Small intestine (tissue), 7 donors: ENCODE measurements around the gene RASGRP2. TPM values are rescaled to one million over a fixed set of nuclear protein-coding genes. Genes with fewer than 3 reads are reported as not detected.

Experiments
- DNase-seq, 2 donors: peaks; one replicate each; pipeline versions ENCODE4 v3.0.0 to v3.0.0-alpha.2; 2013
- FAIRE-seq: peaks from 2 replicates; lab custom pipeline; 2012; peaks lifted over from hg19 to GRCh38; lab: Jason Lieb, UNC
- H3K27ac ChIP-seq, 3 donors: one replicate each; pipeline ENCODE4 v1.5.1; 2013; ENCODE audit warnings: low read length in 2 of 3, mild to moderate bottlenecking in 2 of 3, control low read depth in 1 of 3, inconsistent platforms in 1 of 3, low read depth in 1 of 3, moderate library complexity in 1 of 3
- H3K27me3 ChIP-seq, 3 donors: one replicate each; pipeline ENCODE4 v1.6.1; 2013; ENCODE audit warnings: low read length in 3 of 3, inconsistent platforms in 1 of 3; ENCODE audit not compliant: control insufficient read depth in 3 of 3, insufficient read depth in 3 of 3
- H3K36me3 ChIP-seq, 3 donors: one replicate each; pipeline ENCODE4 v1.6.1; 2013; ENCODE audit warnings: low read length in 3 of 3, inconsistent platforms in 1 of 3, low read depth in 1 of 3, mild to moderate bottlenecking in 1 of 3, moderate library complexity in 1 of 3; ENCODE audit not compliant: control insufficient read depth in 3 of 3, insufficient read depth in 2 of 3
- H3K4me1 ChIP-seq, 3 donors: one replicate each; pipeline ENCODE4 v1.6.1; 2013; ENCODE audit warnings: low read length in 2 of 3, inconsistent platforms in 1 of 3, low read depth in 1 of 3, mild to moderate bottlenecking in 1 of 3, moderate library complexity in 1 of 3; ENCODE audit not compliant: control insufficient read depth in 3 of 3, insufficient read depth in 2 of 3
- H3K4me3 ChIP-seq, 3 donors: one replicate each; pipeline ENCODE4 v1.5.1; 2013; ENCODE audit warnings: low read length in 3 of 3, control low read depth in 1 of 3, inconsistent platforms in 1 of 3, low read depth in 1 of 3, mild to moderate bottlenecking in 1 of 3, moderate library complexity in 1 of 3
- H3K9me3 ChIP-seq, 2 donors: one replicate each; pipeline ENCODE4 v1.6.1; 2013; ENCODE audit warnings: low read depth in 1 of 2, low read length in 1 of 2; ENCODE audit not compliant: control insufficient read depth in 2 of 2, insufficient read depth in 1 of 2
- WGBS, 3 donors: extraction: QIAGEN DNeasy Blood & Tissue Kit; methylation state at CpG; one replicate each; pipeline ENCODE4 v1.1.7; 2013; 5-methylcytosine and 5-hydroxymethylcytosine counted together
- polyA plus RNA-seq, 4 donors: library from polyadenylated mRNA; stranded (reverse) in 3 of 4; unstranded in 1 of 4; fragments of 200-250 nt in 3 of 4; fragments of 120-200 nt in 1 of 4; gene quantifications; one replicate each; pipeline versions ENCODE4 v1.2.1 to v1.2.3, GENCODE V29; 2013
- donor health status: healthy with polysubstance abuse.
- donor health status: control.
- donor health status: control.
- donor health status: Bipolar disorder and iron deficiency.
- donor health status: healthy.

RASGRP2 gene
- polyA plus RNA-seq, 4 donors: 2.9 to 14.6 (median 4.1) TPM

GRCh38 chr11:64742087-64742888, 1.7 kb downstream of the RASGRP2 start:
- H3K4me3 ChIP-seq: peak overlapping the region; percentile 32 to 64 (median 42)
- FAIRE-seq: no peak
- H3K36me3 ChIP-seq: peaks cover 0 to 3% (median 0%) of the 10 kb centered on the region in 3 donors
- no peaks in the 10 kb centered on the region for H3K9me3 ChIP-seq
- no peak overlapping the region for H3K27ac ChIP-seq
- peaks cover 0 to 77% (median 0%) of the 10 kb centered on the region in 3 donors for H3K27me3 ChIP-seq
- WGBS, 3 donors: 3 to 8% (median 7%) methylated on average over 50 to 54 of the region's 54 CpGs
- peak; percentile 29 to 80 for DNase-seq
- peaks cover 0 to 34% (median 0%) of the 10 kb centered on the region in 3 donors for H3K4me1 ChIP-seq

- Histone ChIP-seq H3K27me3 (peaks cover 0 to 73% (median 0%) of the 10 kb centered on the region in 3 donors), H3K36me3 (peaks cover 0 to 3% (median 0%) of the 10 kb centered on the region in 3 donors), H3K4me1 (peaks cover 0 to 34% (median 0%) of the 10 kb centered on the region in 3 donors), H3K27ac (no peak overlapping the region), H3K9me3 (no peaks in the 10 kb centered on the region), H3K4me3 (peak overlapping the region in 1 of 3 donors; percentile 32)
- WGBS, 3 donors: 15 to 49% (median 35%) methylated on average over 23 to 24 of the region's 24 CpGs
- no peak for FAIRE-seq
- no peak for DNase-seq
These were observed 2.4 kb downstream of the RASGRP2 start for GRCh38 chr11:64741375-64742086.

- FAIRE-seq: no peak
- Histone ChIP-seq H3K27ac (no peak overlapping the region), H3K27me3 (peaks cover 0 to 68% (median 0%) of the 10 kb centered on the region in 3 donors), H3K4me3 (no peak overlapping the region), H3K9me3 (no peaks in the 10 kb centered on the region), H3K4me1 (peaks cover 0 to 26% (median 0%) of the 10 kb centered on the region in 3 donors), H3K36me3 (peaks cover 0 to 3% (median 0%) of the 10 kb centered on the region in 3 donors)
- WGBS, 3 donors: 74 to 92% (median 84%) methylated on average over 12 of the region's 12 CpGs
- no peak for DNase-seq
These were observed 4.1 kb downstream of the RASGRP2 start for GRCh38 chr11:64739871-64740270.

DNA sequence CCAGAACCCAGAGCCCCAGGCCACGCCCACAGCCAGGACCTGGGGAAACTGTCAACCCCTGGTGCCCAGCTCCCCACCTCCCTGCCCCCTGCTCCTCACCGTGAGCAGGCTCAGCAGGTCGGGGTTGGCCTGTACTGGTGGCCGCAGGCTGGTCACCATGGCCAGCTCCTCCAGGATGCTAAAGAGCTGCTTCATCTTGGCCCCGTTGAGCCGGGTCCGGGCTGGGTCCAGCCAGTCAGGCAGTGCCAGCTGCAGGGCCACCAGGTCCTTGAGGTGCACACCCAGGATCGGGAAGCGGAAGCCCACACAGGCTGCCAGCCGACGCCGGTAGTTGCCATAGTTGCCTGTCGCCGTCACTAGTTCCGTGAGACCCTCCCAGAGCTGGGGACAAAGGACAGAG, 7.3 kb downstream of the RASGRP2 start:
- Histone ChIP-seq H3K9me3 (no peaks in the 10 kb centered on the region), H3K4me3 (no peak overlapping the region), H3K36me3 (peaks cover 0 to 3% (median 0%) of the 10 kb centered on the region in 3 donors), H3K27ac (no peak overlapping the region), H3K4me1 (peaks cover 0 to 2% (median 0%) of the 10 kb centered on the region in 3 donors), H3K27me3 (peaks cover 0 to 44% (median 0%) of the 10 kb centered on the region in 3 donors)
- 81 to 91% (median 84%) methylated on average over 13 to 15 of the region's 15 CpGs for WGBS, 3 donors
- no peak for DNase-seq
- no peak for FAIRE-seq

GRCh38 chr11:64735725-64736259, 8.2 kb downstream of the RASGRP2 start:
- peaks cover 0 to 3% (median 0%) of the 10 kb centered on the region in 3 donors for H3K36me3 ChIP-seq
- DNase-seq: no peak
- no peaks in the 10 kb centered on the region for H3K9me3 ChIP-seq
- no peak for FAIRE-seq
- H3K27me3 ChIP-seq: peaks cover 0 to 36% (median 0%) of the 10 kb centered on the region in 3 donors
- no peak overlapping the region for H3K4me3 ChIP-seq
- 65 to 80% (median 79%) methylated on average over 9 of the region's 9 CpGs for WGBS, 3 donors
- H3K27ac ChIP-seq: no peak overlapping the region
- H3K4me1 ChIP-seq: no peaks in the 10 kb centered on the region

GRCh38 chr11:64734811-64735724, 8.9 kb downstream of the RASGRP2 start:
- peaks cover 0 to 3% (median 0%) of the 10 kb centered on the region in 3 donors for H3K36me3 ChIP-seq
- DNase-seq (no peak), FAIRE-seq (no peak)
- peaks cover 0 to 36% (median 0%) of the 10 kb centered on the region in 3 donors for H3K27me3 ChIP-seq
- 73 to 78% (median 74%) methylated on average over 20 to 23 of the region's 23 CpGs for WGBS, 3 donors
- H3K4me1 ChIP-seq: peaks cover 0 to under 1% (median 0%) of the 10 kb centered on the region in 3 donors
- no peak overlapping the region for H3K4me3 ChIP-seq
- H3K27ac ChIP-seq: no peak overlapping the region
- H3K9me3 ChIP-seq: no peaks in the 10 kb centered on the region

GRCh38 chr11:64731601-64732000, 12.3 kb downstream of the RASGRP2 start:
- DNase-seq (no peak), FAIRE-seq (no peak)
- no peak overlapping the region for H3K4me3 ChIP-seq
- H3K27me3 ChIP-seq: peaks cover 0 to 31% (median 0%) of the 10 kb centered on the region in 3 donors
- 75 to 91% (median 88%) methylated on average over 3 of the region's 3 CpGs for WGBS, 3 donors
- no peaks in the 10 kb centered on the region for H3K36me3 ChIP-seq
- peaks cover 0 to 3% (median 0%) of the 10 kb centered on the region in 3 donors for H3K4me1 ChIP-seq
- no peaks in the 10 kb centered on the region for H3K9me3 ChIP-seq
- no peak overlapping the region for H3K27ac ChIP-seq
